Skin of body (tissue), 2 donors: ENCODE measurements around the gene RAE1. TPM values are rescaled to one million over a fixed set of nuclear protein-coding genes. Genes with fewer than 3 reads are reported as not detected.

Experiments
- DNase-seq: peaks from one replicate; lab custom pipeline; 2025; lab: John Stamatoyannopoulos, UW
- total RNA-seq: library from RNA; depleted of rRNA; stranded (reverse); fragments of >200 nt; gene quantifications from one replicate; pipeline ENCODE4 v1.2.3, GENCODE V29; 2014

RAE1 gene
- total RNA-seq, 1 donor from 2014 or later, result 19.7 TPM

GRCh38 chr20:57398901-57399535 lies 48.0 kb downstream of the RAE1 start:
- DNase-seq, result no peak

DNA sequence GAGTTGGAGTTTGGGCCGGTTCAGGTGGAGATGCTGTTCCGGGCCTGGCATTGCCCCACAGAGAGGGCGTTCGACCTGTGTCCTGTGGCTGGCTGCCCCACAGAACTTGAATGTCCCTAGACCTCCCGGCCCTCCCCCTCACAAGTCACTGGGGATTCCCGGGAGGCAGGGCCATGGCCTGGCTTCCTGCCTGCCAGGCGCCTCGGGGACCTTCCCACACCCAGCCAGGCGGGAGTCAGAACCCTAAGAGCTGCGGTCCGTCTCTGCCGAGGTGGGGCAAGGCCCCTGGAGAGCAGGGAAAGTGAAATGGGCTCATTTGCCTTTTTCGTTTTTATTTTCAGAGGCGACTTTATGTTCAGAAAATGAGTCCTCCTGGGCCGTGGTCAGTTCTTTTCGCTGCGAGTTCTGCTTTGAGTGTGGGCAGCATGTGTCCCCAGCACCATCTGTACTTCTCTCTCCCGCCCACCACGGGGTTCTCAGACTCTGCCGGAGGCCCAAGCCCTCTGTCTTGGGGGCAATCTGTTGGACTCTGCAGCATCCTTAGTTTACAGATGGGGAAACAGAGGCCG lies 48.6 kb downstream of the RAE1 start:
- DNase-seq, result no peak

DNA sequence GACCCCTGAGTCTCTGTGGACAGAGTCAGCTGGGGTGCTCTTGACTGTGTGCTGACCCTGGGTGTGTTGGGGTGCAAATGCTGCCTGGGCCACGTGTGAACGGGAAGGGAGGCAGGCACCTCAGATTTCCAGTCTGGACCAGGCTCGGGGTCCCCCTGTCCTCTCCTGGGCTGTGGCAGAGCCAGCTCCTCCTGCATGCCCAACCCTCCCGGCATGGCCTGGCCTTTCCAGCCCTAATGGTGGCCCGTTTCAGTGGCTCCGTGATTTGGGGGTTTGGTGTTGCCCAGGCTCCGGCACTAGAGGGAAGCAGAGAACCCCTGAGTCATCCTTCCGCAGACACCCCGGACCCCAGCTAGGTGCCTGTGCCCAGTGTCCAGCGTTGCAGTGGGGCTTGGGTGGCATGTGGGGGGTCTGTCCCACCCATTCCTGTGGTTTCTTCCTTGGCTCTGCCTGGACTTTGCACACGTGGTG lies 49.2 kb downstream of the RAE1 start:
- DNase-seq, result no peak

GRCh38 chr20:57400821-57401564 lies 49.9 kb downstream of the RAE1 start:
- DNase-seq, result no peak

GRCh38 chr20:57401565-57401918 lies 50.5 kb downstream of the RAE1 start:
- DNase-seq, result no peak

DNA sequence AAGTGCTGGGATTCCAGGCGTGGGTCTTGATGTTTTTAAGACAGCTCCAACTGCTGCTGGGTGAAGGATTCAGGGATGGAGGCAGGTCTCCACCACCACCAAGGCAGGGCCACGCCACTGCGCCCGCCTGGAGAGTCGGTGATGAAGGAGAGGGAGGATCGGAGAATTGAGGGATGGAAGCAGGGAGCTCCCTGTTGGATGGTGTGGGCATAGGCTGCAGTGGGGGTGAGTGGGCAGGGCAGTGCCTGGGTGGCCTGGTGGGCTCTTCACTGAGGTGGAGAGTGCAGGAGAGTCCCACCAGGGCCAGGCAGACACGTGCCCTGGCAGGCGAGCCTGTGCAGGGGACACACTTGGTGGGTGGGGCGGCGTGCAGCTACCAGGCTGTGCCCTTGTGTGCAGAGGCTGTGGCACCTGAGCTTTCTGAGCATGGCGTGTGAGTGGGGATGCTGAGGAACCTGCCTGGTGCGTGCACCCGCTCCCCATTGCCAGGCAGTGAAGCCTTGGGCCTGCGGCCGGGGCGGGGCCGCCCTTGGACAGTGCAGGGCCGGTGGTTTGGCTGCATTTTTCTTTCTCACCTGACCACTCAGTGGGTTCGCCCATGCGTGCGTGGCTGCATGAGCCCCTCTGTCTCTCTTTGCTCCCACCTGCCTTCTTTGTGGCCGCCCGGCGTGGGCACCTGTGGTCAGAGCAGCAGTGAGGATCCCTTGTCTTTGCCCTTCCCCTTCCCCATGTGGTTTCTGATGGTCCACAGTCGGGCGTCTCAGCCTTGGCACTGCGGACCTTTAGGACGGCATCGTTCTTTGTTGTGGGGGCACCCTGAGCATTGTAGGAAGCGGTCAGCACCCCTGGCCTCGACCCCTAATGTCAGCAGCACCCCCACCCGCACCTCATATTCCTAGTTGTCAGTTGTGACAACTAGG lies 51.4 kb downstream of the RAE1 start:
- DNase-seq, result no peak

GRCh38 chr20:57403216-57403615 lies 52.2 kb downstream of the RAE1 start:
- DNase-seq, result no peak

DNA sequence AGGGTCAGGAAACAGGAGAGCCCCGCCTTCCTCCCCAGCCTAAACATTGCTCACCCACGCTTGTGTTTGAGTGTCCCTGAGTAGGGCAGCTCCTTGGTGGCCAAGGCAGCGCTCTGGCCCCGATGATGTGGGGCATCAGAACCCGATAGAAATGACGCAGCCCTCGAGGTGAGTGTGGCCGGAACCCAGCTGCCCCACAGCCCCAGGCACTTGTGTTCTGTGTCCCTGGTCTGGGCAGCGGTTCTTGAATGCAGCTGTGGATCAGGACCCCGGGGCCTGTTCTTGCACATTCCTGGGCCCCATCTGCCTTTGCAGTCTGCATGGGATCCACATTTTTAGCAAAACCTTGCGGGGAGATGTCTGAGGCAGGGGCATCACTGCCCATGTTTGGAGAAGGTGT lies 53.0 kb downstream of the RAE1 start:
- DNase-seq, result no peak

DNA sequence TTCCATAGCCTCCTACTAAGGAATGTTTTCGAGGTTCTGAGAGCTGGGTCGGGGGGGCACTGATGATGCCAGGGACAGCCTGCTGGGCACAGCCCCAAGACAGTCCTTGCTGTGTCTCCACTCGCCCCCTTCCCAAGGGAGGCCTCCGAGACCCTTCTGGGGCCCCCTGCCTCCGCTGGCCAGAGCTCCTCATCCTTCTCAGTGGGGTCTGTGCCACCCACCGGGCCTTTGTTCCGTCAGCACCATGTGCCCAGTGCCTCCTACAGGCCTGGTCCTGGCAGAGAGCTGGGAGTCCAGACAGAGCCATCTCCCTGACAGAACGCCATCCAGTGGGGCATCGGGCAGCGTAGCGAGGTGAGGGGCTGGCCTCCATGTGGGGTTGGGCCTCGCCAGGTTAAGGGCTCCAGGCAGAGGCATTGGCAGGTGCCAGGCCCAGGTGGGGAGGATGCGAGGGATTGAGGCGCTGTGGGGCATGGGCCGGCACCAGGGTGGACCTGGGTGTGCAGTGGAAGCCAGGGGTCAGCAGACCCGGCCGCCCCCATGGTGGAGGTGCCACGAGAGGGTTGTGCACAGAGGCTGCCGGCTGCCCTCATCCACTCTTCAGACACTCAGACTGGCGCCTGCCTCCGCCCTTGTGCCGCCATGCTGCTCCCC lies 53.5 kb downstream of the RAE1 start:
- DNase-seq, result no peak

DNA sequence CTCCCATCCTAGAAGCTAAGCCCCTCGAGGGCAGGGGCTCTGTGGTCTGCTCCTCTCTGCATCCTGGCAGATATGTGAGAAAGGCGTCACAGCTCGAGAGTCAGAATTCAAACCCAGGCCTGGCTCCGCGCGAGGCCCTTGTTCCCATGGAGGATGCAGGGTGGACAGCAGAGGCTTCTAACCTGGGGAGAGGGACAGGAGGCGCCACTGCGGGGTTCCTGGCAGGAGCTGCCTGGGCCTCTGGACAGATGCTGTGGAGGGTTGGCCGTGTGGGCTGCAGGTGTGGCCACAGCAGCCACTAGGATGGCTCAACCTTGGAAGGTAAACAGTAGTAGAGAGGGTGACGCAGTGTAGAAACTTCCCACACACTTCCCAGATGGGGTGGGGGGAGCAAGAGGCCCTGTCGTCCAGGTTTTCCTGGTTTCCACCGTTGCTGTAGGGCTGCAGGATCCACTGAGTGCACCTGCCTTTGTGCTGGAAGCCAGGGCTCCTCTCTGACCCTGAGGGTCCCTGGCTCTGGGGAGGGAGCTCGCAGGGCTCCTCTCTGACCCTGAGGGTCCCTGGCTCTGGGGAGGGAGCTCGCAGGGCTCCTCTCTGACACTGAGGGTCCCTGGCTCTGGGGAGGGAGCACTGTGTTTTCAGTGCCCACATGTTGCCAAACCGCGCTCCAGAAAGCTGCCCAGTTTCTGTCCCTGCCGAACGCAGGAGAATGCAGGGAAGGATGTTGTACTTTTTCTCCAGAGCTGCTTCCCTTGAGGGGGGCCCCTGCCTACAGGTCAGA lies 54.4 kb downstream of the RAE1 start:
- DNase-seq, result no peak

- DNase-seq, result no peak
Measured at GRCh38 chr20:57407541-57407956, 56.5 kb downstream of the RAE1 start.

DNA sequence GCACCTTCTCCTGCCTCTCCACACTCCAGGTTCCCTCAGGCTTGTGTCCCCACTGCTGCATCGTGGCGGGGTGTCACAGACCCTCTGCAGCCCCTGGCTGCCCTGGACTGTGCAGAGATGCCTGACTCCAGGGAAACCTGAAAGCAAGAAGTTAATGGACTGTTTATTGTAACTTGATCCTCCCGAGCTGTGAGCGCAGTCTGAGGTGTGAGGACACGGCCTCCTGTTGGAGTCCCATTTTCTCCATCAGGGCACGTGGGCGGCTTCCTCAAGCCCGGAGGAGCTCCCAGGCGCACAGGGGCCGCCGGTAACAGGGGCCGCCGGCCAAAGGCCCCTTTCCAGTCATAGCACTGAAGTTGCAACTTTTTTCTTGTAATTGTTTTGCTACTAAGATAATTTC lies 57.1 kb downstream of the RAE1 start:
- no peak for DNase-seq

GRCh38 chr20:57408536-57409233 lies 57.6 kb downstream of the RAE1 start:
- no peak for DNase-seq

- DNase-seq, result no peak
Measured at GRCh38 chr20:57409316-57409671, 58.2 kb downstream of the RAE1 start.

DNA sequence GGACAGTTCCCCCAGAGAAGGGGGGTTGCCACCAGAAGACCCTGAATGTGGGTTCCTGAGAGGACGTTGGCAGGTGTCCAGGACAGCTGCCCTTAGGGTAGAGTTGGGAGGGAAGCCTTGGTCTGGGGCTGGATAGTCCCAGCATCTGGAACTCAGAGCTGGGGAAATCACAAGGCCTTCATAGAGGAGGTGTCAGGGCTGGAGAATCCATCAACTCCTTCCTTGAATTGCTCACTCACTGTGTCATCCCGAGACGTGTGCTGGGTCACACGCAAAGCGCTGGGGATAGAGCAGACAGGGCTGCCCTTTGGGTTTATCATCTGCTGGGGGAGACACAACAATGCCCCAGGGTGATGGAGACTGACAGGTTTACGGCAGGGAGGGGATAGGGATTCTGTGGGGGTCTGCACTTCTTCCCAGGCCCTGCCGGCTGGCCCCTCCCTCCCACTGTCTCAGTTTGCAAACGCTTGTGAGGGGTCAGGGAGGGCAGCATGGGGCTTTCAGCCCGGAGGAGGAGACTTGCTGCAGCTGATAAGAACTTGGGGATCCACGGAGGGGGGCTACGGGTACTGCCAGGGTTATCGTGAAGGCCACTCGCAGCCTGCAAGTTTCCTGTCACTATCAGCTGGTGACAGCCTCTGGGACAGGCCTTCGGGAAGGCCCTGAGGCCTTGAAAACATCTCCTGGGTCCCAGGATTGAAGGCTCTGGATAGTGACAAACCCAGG lies 58.8 kb downstream of the RAE1 start:
- no peak for DNase-seq

- DNase-seq, result no peak
Measured at GRCh38 chr20:57410398-57410920, 59.4 kb downstream of the RAE1 start.

DNA sequence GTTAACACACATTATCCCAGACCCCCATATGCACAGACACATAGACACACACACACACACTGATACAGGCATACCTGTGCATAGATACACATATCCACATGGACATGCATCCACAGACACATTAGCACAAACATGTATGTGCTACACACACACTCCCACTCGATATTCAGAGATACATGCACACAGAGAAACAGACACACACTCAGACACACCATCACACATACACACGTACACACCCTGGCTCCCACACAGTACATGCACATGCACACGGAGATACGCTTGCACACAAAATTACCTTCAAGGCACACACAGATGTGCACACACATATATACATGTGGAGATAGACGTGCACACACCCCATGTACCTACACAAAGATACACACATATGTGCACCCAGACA lies 59.9 kb downstream of the RAE1 start:
- DNase-seq, result no peak

DNA sequence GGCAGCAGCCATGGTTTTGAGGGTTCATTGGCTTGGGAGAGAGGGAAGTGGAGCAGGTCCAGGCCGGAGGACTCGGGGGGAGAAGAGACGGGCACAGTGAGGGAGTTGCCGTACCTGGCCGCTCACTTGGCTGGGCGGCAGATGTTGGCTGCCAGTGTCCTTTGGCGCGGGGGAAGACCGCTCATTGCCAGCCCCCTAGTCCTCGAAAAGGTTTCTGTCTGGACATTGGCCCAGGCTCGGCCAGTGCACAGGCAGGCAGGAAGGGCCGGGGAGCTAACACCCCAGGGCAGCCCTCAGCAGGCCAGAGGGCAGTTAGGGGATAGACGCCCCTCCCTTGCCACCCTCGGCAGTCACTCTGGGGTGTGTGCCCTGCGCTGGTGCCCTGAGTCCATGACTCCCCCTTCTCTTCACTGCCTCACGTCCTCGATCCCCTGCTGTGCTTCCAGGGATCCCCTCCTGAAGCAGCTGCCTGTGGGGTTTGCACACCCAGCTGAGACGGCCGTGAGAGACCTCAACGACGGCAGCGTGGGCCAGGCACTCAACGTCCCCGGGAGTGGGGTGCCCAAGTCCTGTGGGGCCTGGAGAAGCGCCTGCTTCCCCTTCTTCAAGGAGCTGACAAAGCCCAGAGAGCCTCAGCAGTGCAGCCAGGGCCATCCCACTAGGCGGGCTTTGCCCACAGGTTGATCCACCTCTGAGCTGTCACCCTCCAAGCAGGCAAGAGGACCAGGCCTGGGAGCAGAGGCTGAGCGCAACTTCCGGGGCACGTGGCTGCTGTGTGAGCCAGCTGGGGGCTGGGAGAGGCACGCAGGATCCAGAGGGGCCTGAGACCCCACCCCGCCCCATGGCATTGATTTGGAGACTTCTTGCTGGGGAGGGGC lies 60.6 kb downstream of the RAE1 start:
- DNase-seq, result no peak
